ENCODE measurements around the gene GBP1.
"Not testable (repeated sequence)": the region's sequence is repeated elsewhere in the genome, so short reads cannot be mapped to it uniquely, and the experiment has no call there.

Gene GBP1

DNA sequence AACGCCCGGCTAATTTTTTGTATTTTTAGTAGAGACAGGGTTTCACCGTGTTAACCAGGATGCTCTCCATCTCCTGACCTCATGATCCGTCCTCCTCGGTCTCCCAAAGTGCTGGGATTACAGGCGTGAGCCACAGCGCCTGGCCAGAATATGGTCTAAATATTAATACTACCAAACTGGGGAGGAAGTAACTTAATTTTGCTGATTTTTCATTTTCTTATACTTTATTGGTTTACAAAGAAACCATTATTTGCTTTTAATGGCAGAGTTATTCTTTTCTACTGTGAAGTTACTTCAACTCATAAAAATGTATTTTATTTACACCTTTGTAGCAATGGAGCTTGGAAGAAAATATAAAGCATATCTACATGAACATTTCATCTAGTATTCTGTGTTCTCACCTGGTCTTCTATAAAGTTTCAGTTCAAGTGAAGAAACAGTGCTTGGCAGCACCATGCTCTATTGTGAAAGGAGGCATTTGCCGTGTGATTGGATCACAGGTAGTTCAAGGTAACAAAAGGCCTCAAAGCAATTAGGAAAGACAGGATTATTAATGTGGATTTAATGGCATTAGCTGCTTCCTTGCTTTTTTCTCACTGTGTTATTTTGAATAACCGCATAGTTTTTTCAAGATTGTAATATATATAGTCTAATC is 13.6 kb downstream of the GBP1 start:
- no peak for DNase-seq (ENCODE audit: low read depth)

DNA sequence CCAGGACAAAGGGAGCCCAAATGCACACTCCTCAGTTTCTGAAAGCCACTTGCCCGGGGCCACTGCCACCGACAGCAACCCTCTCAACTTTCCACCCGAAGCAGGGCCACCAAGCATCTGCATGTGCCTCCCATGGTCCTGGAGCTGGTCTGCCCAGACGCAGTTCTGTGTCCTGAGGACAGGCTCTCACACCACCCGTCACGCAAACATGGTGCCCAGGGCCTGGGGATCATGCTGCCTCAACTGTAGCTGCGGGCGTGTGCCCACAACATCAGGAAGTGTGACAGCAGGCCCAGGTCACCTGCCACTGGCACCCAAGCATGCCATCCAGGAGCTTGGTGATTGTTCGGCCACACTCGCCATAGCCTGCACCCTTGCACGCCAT is 14.4 kb downstream of the GBP1 start:
- no peak for DNase-seq (ENCODE audit: low read depth)

DNA sequence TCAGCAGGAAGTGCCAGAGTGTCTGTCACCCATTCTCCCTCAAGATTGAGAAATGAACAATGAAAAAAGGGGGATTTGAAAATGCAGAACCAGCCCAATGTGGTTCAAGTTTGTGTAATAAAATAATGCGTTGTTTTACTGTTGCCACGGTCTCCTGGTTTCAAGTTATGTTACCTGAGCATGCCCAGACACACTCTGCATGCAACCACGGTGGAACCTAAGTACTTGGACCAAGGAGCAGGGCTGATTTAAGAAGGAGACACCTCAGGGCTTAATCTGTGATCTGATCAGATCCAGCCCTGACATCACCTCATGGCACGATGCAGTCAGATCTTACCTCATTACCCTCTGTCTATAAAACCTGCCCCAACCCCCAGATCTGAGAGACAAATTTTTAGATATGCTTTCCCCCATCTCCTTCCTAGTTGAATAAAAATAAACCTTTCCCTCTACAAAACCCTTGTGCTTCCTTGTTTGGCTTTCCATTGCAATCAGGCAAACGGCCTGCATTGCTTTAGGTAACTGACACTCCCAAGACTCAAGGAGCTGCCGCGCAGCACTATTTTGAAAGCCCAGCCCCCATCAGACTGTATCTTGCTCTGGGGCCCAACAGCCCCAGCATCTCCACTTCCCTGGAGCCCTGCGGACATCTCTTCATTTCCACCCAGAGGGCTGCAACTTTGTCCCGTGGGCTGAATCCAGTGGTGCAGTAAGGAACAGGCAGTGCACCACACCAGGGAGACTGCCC is 14.9 kb downstream of the GBP1 start:
- not testable (repeated sequence) for DNase-seq (ENCODE audit: low read depth)

DNA sequence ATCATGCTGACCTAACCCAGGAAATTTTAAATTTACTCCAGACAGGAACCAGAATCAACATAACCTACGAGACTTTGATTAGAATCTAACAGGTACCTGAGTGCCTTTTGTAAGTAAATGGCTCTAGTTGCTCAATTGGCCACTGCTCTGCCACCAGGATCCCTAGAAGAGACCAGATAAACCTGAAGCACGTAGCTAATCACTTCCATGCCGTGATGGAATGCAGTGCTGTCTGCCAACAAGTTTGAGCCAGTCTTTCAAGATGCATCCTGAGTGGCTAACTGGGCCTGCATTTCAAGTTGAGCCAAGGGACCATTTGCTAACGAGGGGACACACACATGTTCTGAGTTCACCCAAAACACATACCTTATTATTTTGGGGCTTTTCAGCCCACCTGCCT is 15.8 kb downstream of the GBP1 start:
- DNase-seq (ENCODE audit: low read depth) = not testable (repeated sequence)

DNA sequence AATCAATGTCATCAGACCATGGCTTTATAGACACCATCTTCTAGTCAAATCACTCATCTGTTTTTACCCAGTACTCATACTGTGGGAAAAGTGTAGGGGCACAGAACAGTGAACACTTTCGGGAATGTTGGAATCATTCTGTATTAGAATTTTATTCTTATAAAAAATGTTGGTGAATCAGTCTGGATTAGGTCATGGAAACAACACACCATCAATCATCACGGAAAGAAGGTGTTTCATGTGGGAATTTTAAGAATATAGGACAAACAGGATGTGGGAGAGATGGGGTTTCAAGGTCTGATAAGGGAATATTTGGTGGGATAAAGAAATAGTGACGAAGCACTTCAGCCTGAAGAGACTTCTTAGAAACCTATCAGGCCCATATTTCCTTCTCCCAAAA is 17.3 kb downstream of the GBP1 start:
- no peak for DNase-seq (ENCODE audit: low read depth)

DNA sequence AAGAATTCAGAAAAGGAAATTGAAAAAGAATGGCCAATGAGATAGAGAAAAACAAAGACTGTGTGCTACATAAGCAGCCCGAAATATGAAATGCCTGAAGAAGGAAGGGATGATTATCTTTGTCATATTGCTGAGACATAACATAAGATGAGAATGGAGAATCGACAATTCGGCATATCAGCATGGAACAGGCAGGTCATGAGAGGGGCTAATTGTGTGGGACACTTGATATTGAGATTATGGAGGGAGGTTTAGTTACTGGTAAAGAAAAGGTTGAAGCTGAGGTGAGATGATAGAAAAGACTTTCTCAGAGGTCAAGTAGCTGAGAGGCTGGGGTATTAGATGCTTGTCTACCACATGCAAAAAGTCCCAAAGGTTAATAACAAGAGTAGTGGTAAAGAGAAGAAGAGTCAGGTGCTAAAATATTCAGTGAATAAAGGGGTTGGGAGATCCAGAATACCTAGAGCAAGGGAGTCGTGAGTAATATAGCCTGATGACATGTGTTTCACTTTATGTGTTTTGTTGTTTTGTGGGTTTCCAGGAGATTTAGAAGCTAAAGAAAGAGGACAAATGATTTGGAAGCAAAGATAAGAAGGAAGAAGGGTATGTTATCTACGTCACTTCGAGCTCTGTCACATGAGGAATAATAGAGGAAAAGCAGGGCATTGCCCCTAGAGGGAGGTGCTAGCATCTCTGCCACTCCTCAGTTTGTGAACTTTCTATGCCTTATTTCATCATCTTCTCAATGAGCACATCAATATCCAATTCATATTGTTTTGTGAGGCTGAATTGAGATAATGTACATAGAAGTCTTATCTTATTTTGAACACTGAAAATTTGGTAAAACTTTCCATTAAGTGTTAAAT is 18.5 kb downstream of the GBP1 start:
- not testable (repeated sequence) for DNase-seq (ENCODE audit: low read depth)

DNA sequence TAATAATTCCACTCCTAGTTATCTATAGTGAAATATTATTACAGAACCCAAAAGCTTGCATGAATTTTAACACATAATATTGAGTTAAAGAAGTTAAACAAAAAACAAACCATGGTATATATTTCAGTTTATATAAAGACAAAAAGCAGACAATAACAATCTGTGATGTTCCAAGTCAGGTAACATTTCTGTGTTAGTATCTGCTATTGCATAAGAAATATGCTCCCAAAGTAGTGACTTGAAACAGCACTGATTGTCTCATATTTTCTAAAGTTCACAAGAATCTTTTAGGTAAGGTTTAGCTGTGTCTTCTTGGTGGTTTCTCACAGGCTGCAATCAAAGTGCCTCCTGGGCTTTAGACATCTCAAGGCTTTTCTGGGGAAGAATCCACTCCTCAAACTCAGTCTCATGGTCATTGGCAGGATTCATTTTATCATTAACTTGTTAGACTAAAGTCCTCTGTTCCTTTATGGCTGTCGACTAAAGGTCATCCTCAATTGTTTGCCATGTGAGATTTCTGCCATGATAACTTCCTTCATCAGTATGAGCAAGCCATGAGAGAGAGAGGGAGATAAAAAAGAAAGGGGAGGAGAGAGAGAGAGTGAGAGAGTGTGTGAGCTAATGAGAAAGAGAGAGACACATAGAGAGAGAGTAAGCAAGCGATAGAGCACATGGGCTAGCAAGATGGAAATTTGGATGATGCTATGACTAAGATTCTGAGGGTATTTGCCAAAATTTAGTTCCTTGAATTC is 19.9 kb downstream of the GBP1 start:
- DNase-seq (ENCODE audit: low read depth) = no peak

DNA sequence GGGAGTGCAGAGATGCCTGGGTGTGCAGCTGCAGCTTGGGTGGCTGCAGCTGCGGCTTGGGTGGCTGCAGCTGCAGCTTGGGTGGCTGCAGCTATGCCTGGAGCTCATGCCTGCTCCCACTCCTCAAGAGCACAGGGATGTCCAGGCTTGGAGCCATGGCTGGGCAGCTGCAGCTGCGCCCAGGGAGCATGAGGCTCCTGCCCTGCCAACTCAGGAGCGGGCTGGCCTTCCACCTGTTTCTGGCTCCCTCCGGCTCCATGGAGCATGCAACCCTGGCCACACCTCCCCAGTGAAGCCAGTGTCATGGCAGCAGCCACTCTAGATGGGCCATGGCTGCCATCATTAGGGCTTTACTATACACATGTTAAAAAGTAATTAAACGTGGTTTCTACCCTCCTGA is 21.1 kb downstream of the GBP1 start:
- DNase-seq (ENCODE audit: low read depth) = no peak

DNA sequence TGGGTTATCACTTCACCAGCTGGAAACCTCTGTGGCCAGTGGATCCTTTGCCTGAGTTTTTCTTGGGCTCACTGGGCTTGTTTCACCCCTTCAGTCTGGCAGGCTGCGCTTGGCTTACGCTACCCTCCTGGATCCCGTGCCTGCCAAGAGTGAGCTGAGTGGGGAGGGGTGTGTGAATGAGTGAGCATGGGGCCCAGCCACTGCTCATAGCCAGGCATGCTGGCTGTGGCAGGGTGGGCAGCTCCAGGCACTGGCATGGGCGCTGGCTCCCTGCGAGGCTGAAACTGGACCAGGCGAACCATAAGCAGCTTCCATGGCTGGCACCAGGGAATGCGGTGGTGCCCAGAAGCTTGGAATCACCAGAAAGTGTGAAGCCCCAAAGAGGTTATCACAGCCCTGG is 22.5 kb downstream of the GBP1 start:
- DNase-seq (ENCODE audit: low read depth) = no peak

DNA sequence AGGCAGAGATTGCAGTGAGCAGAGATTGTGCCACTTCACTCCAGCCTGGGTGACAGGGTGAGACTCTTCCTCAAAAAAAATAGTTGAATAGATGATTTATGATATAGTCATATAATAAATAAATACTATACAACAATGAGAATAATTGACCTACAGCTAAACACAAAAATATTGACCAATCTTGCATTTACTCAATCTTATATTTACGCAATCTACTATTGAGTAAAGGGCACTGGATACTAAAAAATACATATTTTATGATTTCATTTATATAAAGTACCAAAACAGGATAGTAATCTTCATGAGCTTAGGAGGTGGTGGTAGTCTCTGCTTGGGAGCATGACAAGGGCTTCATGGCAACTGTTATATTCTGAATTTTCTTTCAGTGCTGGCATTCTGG is 23.3 kb downstream of the GBP1 start:
- DNase-seq (ENCODE audit: low read depth) = no peak

DNA sequence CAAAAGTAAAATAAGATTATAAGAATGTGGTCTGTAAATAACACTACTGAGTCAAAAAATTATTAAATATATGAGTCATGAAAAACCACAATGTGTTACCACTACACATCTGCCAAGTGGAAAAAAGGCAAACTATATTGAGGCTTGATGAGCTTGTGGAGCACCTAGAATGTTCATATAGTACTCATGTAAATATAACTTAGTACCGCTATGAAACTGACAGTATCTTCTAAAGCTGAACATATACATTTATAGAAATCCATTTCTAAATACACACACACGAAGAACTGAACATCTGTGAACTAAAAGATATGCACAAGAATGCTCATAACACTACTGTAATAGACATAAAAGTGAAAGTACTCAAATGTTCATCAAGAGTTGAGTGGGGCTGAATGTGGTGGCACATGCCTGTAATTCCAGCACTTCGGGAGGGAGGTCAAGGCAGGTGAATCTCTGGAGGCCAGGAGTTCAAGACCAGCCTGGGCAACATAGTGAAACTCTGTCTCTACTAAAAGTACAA is 23.8 kb downstream of the GBP1 start:
- DNase-seq (ENCODE audit: low read depth) = no peak

DNA sequence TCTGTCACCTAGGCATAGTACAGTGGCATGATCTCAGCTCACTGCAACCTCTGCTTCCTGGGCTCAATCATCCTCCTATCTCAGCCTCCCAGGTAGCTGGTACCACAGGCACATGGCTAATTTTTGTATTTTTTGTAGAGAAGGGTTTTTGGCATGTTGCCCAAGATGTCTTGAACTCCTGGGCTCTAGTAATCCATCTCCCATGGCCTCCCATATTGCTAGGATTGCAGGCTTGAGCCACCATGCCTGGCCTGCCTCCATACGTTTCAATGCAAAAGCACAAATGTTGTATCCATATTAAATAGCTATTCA is 24.7 kb downstream of the GBP1 start:
- no peak for DNase-seq (ENCODE audit: low read depth)

DNA sequence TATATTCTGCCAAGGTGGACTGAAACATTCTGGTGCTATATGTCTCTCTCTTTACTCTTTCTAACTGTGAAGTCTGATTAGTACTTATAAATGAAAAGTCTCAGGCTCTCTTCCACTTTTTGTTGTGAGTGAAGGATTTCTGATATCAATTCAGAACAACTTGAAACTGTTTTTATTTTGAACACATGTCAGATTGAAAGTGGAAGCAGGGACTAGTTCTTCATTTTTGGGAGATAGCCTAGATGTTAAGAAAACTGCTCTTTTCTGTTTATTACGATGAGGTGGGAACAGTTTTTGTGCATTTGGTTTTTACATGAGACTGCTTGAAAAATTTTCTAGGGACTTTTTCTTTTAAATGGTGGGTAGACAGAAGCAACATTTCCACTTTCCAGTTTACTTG is 27.8 kb downstream of the GBP1 start:
- no peak for DNase-seq (ENCODE audit: low read depth)

DNA sequence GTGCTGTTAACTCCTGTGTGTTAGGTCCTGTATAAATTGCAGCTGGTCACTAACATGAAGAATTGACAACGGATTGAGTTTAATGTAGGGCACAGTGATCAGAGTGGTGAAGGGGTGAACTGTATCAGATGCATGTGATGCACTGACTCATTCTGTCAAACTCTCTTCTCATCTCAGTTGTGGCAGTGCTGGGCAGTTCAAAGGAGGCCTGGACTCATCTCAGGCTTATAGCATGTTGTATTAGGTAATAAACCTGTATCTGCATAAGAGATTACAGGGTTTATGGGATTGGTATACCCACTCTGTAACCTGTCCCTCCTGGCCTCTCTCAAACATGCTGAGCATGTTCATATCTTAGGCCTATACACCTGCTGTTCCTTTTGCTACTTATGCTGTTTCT is 29.9 kb downstream of the GBP1 start:
- no peak for DNase-seq (ENCODE audit: low read depth)

DNA sequence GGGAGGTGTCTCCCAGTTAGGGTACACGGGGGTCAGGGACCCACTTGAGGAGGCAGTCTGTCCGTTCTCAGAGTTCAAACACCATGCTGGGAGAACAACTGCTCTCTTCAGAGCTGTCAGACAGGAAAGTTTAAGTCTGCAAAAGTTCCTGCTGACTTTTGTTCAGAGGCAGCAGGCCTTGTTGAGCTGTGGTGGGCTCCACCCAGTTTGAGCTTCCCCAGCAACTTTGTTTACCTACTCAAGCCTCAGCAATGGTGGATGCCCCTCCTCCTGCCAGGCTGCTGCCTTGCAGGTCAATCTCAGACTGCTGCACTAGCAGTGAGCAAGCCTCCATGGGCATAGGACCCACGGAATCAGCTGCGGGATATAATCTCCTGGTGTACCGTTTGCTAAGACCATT is 31.0 kb downstream of the GBP1 start:
- DNase-seq (ENCODE audit: low read depth) = not testable (repeated sequence)

DNA sequence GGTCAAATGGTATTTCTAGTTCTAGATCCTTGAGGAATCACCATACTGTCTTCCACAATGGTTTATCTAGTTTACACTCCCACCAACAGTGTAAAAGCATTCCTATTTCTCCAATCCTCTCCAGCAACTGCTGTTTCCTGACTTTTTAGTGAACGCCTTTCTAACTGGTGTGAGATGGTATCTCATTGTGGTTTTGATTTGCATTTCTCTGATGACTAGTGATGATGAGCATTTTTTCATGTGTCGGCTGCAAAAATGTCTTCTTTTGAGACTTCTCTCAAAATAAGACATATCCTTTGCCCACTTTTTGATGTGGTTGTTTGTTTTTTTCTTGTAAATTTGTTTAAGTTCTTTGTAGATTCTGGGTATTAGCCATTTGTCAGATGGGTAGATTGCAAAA is 36.0 kb downstream of the GBP1 start:
- not testable (repeated sequence) for DNase-seq (ENCODE audit: low read depth)

DNA sequence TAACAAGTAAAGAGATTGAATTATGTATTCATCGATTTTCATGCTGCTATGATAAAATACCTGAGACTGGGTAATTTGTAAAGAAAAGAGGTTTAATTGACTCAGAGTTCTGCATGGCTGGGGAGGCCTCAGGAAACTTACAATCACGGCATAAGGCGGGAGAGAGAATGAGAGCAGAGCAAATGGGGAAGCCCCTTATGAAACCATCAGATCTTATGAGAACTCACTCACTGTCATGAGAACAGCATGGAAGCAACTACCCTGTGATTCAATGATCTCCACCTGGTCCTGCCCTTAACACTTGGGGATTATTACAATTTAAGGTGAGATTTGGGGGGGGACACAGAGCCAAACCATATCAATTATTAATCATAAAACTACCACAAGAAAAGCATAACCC is 39.1 kb downstream of the GBP1 start:
- DNase-seq (ENCODE audit: low read depth) = no peak

DNA sequence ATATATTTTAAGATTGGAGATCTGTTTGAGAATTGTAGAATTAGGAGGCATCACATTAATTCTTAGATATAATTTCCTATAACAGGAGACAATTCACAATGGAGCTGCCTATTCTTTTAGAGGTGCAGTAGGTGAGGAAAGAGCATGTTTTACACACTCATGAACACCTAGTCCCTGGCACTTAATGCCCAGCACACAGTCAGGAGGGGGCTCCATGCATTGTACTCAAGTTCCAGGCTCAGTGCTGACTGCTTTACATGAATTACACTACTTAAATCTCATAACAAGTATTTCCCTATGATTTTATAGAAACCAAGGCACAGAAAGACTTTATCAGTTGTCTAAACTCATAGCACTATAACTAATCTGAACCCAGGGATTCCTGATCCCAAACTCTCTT is 42.0 kb downstream of the GBP1 start:
- no peak for DNase-seq (ENCODE audit: low read depth)

DNA sequence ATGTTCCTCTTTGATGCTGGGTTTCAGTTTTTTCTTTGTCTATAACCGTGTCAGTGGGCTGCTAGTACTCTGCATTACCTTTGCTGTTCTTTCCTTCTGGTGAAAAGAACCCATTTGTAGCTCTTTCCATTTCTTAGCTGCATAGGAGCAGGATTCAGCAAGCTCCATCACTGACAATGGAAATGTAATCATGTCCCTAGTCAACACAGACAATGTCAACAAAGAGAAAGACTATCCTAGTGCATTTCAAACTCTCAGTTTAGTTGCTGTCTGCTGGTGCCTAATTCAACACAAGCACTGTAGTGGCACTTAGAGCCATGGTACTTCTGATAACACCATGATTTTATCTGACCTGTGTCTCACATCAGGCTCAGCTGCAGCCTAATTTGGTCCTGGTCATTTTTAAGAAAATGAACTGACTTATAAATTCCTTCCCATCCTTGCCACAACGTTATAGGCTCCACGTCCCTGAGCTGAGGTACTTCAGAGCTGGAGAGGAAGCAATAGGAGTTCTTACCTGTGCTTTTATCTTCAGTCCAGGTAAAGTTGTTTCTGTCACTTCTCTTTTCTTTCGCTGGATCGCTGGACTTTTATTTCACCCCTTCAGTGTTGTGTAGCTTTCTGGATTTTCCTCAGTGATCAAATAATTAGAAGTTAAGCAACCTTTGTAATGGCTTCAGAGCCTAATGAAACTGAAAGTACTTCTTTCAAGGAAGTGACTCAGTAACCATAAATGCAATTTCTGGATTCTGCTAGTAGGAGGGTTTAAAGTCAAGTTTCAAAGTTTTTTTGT is 42.6 kb downstream of the GBP1 start, which contains the start of gene GBP3:
Gene GBP3, minus strand, starts transcription at position 700 of the 793 bp plus-strand sequence. CDS start 2,145 bp downstream, outside the sequence.
- DNase-seq (ENCODE audit: low read depth) = no peak

DNA sequence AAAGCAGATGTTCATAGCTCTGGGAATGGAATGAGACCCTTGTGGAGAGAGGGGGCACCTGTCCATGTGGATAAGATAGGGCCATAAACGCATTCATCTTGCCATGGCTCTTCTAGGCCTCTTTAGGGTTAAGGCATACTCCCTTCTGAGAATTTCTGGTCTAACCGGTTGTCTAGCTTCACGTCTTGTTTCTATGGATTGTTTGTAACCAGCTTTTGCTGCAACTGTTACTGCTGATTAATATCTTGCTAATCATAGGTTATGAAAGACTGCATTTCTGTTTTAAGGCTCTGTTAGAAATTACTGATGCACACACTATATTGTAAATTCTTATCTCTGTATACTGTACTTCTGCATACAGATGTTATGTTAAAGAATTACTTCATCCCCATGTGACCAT is 46.7 kb downstream of the GBP1 start:
- DNase-seq (ENCODE audit: low read depth) = not testable (repeated sequence)

DNA sequence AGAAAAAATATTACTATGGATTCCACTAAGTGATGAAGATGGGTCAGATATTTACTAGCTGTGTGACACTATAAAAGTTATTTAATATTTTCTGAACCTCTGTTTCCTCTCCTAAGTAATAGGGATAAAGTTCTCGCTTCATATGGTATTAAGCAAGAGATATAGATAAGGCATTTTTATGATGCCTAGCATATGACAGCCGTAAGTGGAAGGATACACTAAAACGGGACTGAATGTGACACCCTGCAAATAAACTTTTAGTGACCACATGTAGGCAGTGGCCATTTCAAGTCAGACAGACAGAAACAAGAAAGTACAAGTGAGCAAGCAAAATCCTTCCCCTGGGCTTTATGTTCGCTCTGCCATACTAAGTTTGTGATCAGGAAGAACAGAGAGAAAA is 56.5 kb downstream of the GBP1 start:
- no peak for DNase-seq (ENCODE audit: low read depth)

Measured in stimulated activated CD8-positive, alpha-beta memory T cell treated with anti-CD3 and anti-CD28 coated beads, Interleukin-15, amount 100 ng/mL, for 24 hours (primary cell).